SU-DHL-6 (cell line): ENCODE data around the gene NXPH3.

ENCODE experiments used
- CTCF ChIP-seq: fragments of 200-600 bp; sonication (generic); IDR thresholded peaks from one replicate; pipeline ENCODE4 v1.5.1; 2017; ENCODE audit warnings: antibody characterized with exemption, mild to moderate bottlenecking, low read length, moderate library complexity; ENCODE audit not compliant: insufficient read depth, poor library complexity, severe bottlenecking
- EZH2phosphoT487 ChIP-seq: fragments of 200-600 bp; sonication (generic), shearing (Covaris generic); conservative IDR thresholded peaks from 2 replicates; pipeline ENCODE4 v1.6.1; 2018; ENCODE audit warnings: mild to moderate bottlenecking, antibody characterized with exemption, low read length, moderate library complexity, mixed read lengths

- no peak for TF ChIP-seq CTCF
- TF ChIP-seq EZH2phosphoT487, result no peak
Measured at GRCh38 chr17:49564638-49565037, 11.0 kb upstream of the NXPH3 start.
